ENCODE results near the gene CACHD1. TPM values are rescaled to one million over a fixed set of nuclear protein-coding genes. Genes with fewer than 3 reads are reported as not detected.

The CACHD1 gene
- total and polyA plus RNA-seq, 2 of the 4 experiments (the other 2 are of a cell fraction) = 2.9 to 5.9 TPM

- H3K4me3 ChIP-seq (ENCODE audit: insufficient read depth, low read depth, low read length) = no peak overlapping the region
- no peak overlapping the region for H4K8ac ChIP-seq (ENCODE audit: low read depth in 2 of 2, low read length in 2 of 2)
- H3K4me1 ChIP-seq (ENCODE audit: control insufficient read depth, insufficient read depth, low read length) = peaks cover 9% of the 10 kb centered on the region
- no peak overlapping the region for H4K5ac ChIP-seq (ENCODE audit: low read depth, low read length)
- dilution Hi-C loops (cut with HindIII; ENCODE audit: low sequenced_read_pairs, unreplicated experiment) = no loop called here
- no peak overlapping the region for H2BK15ac ChIP-seq (ENCODE audit: low read depth, low read length)
- H3K9ac ChIP-seq (ENCODE audit: low read depth, low read length) = no peak overlapping the region
- intact Hi-C loops (cut with micrococcal nuclease) = no loop called here
- H2AFZ ChIP-seq (replicated peaks; ENCODE audit: low read length, poor library complexity) = no peak overlapping the region
- H3K4ac ChIP-seq (ENCODE audit: low read depth, low read length) = no peak overlapping the region
- no TSS peak for BruUV-seq (replicated peaks)
- no peak overlapping the region for H2BK5ac ChIP-seq (ENCODE audit: low read depth, low read length, poor library complexity, severe bottlenecking)
- no peaks in the 10 kb centered on the region for H3K27me3 ChIP-seq (ENCODE audit: control insufficient read depth, insufficient read depth, low read length)
- no peak overlapping the region for H2BK120ac ChIP-seq (ENCODE audit: low read depth, low read length)
- H3K79me1 ChIP-seq (ENCODE audit: low read depth in 1 of 2, low read length in 2 of 2) = no peaks in the 10 kb centered on the region
- no peaks in the 10 kb centered on the region for H4K20me1 ChIP-seq (ENCODE audit: insufficient read depth, low read length)
- H3K18ac ChIP-seq (ENCODE audit: low read depth, low read length) = no peak overlapping the region
- TF ChIP-seq MAZ (IDR thresholded peaks at IDR 0.05; ENCODE audit: borderline replicate concordance, low read depth, low read length) (no peak), CHD1 (IDR thresholded peaks at IDR 0.05; ENCODE audit: low read depth, low read length) (no peak), POLR2A (IDR thresholded peaks at IDR 0.05; ENCODE audit: low read depth, low read length) (no peak)
- CTCF ChIA-PET = interaction anchor here (2.2 kb wide), 1 partner anchor 14 kb away, joined by 6 read pairs; no protein-coding TSS in a partner anchor
- no peak overlapping the region for H4K91ac ChIP-seq (ENCODE audit: insufficient read depth, low read depth, low read length)
- H2BK20ac ChIP-seq (ENCODE audit: low read depth, low read length) = no peak overlapping the region
- H3K56ac ChIP-seq (ENCODE audit: extremely low read depth, insufficient read depth, low read length) = no peak overlapping the region
- H3K9me3 ChIP-seq (ENCODE audit: control insufficient read depth, insufficient read depth, low read length) = no peaks in the 10 kb centered on the region
- no peak overlapping the region for H3K14ac ChIP-seq (replicated peaks; ENCODE audit: low read depth, low read length)
- in situ Hi-C loops (cut with MboI; ENCODE audit: low sequenced_read_pairs) = loop anchor here (10.0 kb wide), 1 partner anchor 131 kb away; no protein-coding TSS in a partner anchor
- POLR2A ChIA-PET (ENCODE audit: unreplicated experiment) = no interaction called here
- no peak overlapping the region for H3K23ac ChIP-seq (ENCODE audit: low read depth, low read length)
- ATAC-seq (ENCODE audit: low read depth) (no peak), DNase-seq (no peak)
- H2AK9ac ChIP-seq (replicated peaks; ENCODE audit: low read depth, low read length, poor library complexity) = no peak overlapping the region
- H3K36me3 ChIP-seq (ENCODE audit: control insufficient read depth, insufficient read depth, low read length) = no peaks in the 10 kb centered on the region
- no CpG with 5 or more reads among the region's 5 CpGs for WGBS, 2 experiments (ENCODE audit: extremely low coverage in 2 of 2, insufficient read length in 1 of 2)
- H3K9me1 ChIP-seq (ENCODE audit: insufficient read depth, low read length) = peaks cover 5% of the 10 kb centered on the region; the same call in 1 of the 2 replicates
- no peak overlapping the region for H2AK5ac ChIP-seq (ENCODE audit: low read depth, low read length)
- no peak overlapping the region for H3K27ac ChIP-seq (ENCODE audit: insufficient read depth, low read length)
- H3K4me2 ChIP-seq (ENCODE audit: low read depth, low read length) = no peak overlapping the region
Observed at GRCh38 chr1:64693406-64693805, 223.5 kb downstream of the CACHD1 start.
